ENCODE data around the gene KLHL9.

DNA sequence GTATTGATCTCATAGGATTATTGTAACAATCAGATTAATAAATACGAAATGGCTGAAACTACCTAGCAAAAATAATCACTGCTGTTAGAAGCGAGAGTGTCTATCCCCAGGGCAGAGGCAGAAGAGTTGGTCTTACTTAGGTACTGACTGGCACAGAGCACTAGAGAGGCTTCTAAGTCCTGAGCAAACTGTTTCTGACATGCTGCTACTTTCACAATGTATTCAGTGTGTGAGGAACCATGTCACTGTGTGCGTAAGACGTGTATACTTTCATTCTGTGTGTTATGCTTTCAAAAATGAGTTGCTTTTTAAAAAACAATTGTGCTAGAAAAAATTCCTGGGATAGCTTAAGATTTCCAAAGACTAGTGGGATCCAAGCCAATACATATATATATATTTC is 5.5 kb upstream of the KLHL9 start:
- TF ChIP-seq POLR2AphosphoS5 (IDR thresholded peaks at IDR 0.05) = no peak
- no peak for TF ChIP-seq CTCF (IDR thresholded peaks at IDR 0.05)

All from stomach (tissue), 4 donors.